CD4-positive, alpha-beta T cell treated with Interferon gamma for 1 hour (primary cell): ENCODE results near the gene GTF3C6.
"Not testable (repeated sequence)": the region's sequence is repeated elsewhere in the genome, so short reads cannot be mapped to it uniquely, and the experiment has no call there.

Experiments
- DNase-seq: peaks from one replicate; pipeline ENCODE4 v3.0.0-alpha.2; 2020

GTF3C6 gene, protein sequence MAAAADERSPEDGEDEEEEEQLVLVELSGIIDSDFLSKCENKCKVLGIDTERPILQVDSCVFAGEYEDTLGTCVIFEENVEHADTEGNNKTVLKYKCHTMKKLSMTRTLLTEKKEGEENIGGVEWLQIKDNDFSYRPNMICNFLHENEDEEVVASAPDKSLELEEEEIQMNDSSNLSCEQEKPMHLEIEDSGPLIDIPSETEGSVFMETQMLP

DNA sequence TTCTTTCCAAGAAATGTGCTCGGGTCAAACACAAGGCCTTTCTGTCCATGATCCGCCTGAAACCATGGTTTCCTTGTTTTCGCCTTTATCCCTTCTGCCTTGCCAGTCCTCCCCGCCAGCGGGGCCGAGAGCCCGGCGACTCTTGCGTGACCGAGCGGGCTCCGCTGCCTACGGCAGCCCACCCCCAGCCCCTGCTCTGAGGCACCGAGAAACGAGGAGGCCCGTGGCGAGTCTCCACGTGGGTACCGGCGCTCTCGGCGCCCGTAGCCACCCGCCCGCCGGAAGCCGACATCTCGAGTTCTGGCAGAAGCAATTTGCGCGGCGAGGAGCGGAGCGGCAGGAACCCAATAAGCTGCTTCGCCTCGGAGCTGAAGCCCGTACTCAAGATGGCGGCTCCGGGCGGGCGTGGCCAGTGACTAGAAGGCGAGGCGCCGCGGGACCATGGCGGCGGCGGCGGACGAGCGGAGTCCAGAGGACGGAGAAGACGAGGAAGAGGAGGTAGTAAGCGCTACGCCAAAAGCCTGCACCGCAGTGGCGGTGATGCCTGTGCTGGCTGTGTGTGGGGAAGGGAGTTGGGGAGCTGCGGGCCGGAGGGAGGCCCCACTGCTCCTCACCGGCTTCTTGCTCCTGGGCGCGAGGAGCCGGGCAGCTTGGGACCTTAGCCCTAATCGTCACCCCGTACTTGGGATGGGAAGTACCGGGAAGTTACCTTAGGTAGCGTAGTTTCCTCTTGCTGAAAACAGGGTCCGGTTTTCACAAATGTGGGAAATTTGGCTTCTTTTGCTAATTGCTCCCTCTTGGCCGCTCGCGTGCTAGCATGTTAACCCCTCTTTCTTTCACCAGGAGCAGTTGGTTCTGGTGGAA, at the start of gene GTF3C6:
Gene GTF3C6, plus strand, starts transcription at position 378 of the 864 bp plus-strand sequence. Its CDS starts 64 bp downstream, at position 442.
- DNase-seq, result peak; percentile 92

GRCh38 chr6:110930781-110931180, 27.7 kb upstream of the GTF3C6 start:
- no peak for DNase-seq

GRCh38 chr6:110933912-110934311, 24.6 kb upstream of the GTF3C6 start:
- DNase-seq, result no peak

DNA sequence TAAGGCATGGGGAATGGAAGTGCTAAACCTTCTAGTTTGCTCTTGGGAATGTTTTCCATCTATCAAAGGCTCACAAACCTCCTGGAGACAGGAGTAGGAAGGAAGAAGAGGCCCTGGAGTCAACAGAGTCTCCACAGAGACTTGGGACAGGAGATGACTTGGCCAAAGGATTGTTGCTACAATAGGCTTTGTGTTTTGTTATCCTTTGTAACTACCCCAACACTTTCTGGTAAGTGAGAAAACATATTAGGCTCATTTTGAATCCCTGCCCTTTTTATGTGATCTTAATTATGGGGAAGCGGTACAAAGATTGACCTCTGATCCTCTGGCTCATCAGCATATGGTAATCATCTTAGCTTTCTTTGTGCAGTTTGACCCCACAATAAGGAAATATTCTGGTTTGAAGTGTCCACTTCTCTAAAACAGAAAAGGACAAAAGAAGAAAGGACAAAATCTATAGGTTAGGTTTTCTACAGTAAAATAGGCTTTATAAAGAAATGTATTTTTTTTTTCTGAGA, 24.1 kb upstream of the GTF3C6 start:
- no peak for DNase-seq

DNA sequence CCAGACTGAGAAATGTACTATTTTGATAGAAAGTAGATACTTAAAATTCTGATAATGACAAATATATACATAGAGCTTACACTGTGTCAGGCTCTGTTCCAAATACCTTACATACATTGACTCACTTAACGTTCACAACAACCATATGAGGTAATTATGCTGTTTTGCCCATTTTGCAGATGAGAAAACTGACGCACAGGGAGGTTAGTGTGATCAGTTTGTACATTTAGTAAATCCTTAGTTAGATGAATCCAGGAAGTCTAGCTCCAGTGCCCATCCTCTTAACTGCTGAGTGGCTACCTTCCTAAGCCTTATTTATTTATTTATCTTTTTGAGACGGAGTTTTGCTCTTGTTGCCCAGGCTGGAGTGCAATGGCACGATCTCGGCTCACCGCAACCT, 23.3 kb upstream of the GTF3C6 start:
- no peak for DNase-seq

GRCh38 chr6:110938171-110938570, 20.3 kb upstream of the GTF3C6 start:
- DNase-seq, result no peak

- no peak for DNase-seq
Measured at GRCh38 chr6:110939429-110940200, 18.9 kb upstream of the GTF3C6 start.

DNA sequence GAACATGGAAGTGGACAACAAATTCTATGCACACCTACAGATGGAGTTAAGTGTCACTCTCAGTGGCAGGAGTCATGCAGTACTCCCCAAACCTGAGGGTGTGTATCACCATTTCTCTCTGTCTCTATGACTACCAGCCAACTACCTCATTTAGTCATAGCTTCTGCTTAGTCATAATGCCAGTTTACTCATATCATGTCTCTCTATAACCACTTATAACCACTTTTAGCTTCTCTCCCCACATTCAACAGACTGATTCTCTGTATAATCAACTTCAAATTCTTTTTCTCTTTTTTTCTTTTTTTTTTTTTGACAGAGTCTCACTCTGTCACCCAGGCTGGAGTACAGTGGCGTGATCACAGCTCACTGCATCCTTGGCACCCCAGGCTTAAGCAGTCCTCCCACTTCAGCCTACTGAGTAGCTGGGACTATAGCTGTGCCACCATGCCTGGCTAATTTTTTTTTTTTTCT, 13.8 kb upstream of the GTF3C6 start:
- peak; percentile 48 for DNase-seq

DNA sequence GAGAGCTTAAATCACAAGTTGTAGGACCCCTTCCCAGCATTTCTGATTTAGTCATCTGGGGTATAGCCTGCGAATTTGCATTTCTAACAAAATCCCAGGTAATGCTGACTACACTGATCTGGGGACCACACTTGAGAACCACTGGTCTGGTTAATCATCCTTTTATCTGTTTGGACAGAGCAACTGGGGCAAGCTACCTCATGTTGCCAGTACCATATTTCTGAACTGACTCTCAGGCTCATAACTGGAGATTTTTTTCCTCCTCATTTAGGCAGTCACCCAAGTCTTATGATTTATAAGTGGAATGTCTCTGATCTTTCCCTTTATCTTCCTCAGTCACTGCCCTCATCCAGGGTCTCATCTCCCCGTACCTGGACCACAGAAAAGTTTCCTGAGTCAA, 12.0 kb upstream of the GTF3C6 start:
- no peak for DNase-seq

- DNase-seq, result no peak
Measured at GRCh38 chr6:110949679-110950285, 8.7 kb upstream of the GTF3C6 start.

DNA sequence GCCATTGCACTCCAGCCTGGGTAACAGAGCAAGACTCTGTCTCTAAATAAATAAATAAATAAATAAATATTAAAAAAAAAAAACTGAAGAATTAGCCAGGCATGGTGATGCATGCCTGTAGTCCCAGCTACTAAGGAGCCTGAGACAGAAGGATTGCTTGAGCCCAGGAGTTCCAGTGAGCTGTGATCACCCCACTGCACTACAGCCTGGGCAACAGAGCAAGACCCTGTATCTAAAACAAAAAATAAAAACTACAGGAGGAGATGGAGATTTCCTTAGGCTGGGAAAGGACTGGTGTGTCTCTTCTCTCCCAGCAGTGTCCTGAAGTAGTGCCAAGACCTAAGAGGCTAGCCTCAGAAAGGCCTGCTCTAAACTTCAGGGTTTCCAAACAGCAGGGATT, 8.1 kb upstream of the GTF3C6 start:
- DNase-seq, result no peak

DNA sequence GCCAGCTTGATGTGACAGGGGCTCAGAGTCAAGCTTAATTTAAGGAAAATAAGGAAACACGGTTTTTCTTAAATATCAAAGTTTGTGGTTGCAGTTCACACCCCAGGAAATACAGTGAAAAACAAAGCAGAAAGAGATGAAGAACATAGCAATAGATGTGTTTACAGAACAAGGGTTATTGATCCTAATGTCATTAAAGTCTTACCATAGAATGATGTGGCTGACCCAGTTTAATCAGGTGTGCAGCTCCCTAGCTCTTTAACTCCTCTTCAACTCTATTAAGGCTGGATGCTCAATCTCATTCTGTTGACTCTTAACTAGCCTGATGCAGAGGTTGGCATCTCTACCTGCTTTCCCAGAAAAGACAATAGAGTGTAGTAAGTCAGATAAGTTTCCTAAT, 7.5 kb upstream of the GTF3C6 start:
- no peak for DNase-seq

DNA sequence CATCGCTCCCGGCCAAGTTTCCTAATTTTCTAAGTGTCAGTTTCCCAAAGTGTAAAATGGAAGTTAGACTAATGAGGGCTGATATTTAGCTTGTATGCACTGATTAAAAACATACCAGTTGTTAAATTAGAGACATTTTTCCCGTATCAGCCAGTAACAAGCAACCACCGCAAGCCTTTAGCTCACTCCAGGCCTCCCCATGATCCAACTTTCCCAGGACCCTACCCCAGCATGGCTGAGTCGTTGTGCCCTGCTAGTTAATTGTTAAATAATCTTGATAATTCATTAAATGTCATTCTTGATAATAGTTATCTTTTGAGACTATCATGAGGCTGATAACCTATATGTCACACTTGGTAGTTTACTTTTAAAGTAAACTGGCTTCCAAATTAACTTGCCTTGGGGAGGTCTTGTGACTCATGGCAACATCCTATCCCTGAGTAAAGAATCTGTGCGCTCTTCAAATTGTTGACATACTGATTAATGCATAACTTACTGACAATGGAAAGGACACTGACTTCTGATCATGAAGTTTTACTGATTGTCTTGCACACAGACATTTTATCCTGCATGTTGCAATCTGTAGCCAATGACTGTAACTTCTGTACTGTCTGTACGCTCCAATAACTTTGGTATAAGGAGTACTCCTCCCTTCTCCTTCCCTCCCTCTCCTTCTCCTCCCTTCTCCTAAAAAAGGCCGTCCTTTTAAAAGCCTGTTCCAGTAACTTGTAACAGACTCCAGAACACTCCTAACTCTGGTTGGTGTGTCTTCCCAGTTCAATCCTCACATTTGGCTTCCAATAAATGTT, 6.3 kb upstream of the GTF3C6 start:
- DNase-seq, result no peak

DNA sequence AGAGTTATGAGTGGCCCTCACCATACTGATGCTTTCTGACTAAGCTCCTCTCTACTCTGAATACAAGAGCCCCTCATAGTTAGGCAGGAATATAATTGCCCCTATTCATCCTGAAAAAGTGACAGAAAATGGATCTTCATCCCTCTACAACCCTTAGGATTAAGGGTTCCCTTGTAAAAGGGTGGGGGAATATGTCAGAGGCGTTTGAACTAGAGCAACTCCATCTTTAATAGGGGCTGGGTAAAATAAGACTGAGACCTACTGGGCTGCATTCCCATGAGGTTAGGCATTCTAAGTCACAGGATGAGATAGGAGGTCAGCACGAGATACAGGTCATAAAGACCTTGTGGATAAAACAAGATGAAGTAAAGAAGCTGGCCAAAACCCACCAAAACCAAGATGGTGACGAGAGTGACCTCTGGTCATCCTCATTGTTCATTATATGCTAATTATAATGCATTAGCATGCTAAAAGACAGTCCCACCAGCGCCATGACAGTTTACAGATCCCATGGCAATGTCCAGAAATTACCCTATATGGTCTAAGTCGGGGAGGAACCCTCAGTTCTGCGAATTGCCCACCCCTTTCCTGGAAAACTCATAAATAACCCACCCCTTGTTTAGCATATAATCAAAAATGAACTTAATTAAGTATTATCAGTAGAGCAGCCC, 4.7 kb upstream of the GTF3C6 start:
- no peak for DNase-seq

GRCh38 chr6:110960014-110960390, 1.5 kb downstream of the GTF3C6 start:
- DNase-seq, result no peak

DNA sequence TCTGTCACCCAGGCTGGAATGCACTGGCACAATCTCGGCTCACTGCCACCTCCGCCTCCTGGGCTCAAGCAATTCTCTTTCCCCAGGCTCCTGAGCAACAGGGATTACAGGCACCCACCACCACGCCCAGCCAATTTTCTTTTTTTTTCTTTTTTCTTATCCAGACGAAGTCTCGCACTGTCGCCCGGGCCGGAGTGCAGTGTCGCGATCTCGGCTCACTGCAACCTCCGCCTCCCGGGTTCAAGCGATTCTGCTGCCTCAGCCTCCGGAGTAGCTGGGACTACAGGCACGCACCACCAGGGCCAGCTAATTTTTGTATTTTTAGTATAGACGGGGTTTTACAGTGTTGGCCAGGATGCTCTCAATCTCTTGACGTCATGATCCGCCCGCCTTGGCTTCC, 4.1 kb downstream of the GTF3C6 start:
- not testable (repeated sequence) for DNase-seq

DNA sequence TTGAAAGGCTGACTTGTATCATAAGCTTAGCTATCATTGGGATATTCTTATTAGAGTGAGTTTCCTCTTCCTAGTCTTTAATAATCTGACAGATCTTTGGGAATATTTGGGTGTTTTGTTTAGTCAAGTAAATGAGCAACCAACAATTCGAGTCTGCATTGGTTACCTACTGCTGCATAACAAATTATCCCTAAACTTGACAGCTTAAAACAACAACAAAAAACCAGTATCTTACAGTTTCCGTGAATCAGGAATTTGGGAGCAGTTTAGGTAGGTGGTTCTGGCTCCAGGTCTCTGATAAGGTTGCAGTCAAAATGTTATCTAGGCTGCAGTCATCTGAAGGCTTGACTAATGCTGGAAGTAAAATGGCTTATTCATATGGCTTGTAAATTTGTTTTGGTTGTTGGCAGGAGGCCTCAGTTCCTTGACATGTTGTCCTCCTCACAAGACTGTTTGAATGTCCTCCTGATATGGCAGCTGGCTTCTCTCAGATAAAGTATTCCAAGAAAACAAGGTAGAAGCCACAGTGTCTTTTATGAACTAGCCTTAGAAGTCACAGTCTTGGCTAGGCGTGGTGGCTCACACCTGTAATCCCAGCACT, 7.2 kb downstream of the GTF3C6 start:
- DNase-seq, result no peak

DNA sequence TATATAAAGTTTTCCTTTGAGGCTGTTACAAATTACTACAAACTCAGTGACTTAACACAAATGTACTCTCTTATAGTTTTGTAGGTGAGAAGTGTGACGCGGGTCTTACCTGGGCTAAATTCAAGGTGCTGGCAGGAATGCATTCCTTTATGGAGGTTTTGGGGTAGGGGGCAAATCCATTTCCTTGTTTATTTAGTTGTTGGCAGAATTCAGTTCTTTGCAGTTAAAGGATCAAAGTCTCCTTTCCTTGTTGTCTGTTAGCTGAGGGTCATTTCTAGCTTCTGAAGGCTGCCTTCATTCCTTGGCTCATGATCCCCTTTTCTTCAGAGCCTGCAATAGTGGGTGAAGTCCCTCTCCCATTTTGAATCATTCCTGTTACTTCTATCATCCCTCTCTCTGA, 10.2 kb downstream of the GTF3C6 start:
- DNase-seq, result not testable (repeated sequence)

GRCh38 chr6:110971468-110971867, 13.0 kb downstream of the GTF3C6 start:
- no peak for DNase-seq

DNA sequence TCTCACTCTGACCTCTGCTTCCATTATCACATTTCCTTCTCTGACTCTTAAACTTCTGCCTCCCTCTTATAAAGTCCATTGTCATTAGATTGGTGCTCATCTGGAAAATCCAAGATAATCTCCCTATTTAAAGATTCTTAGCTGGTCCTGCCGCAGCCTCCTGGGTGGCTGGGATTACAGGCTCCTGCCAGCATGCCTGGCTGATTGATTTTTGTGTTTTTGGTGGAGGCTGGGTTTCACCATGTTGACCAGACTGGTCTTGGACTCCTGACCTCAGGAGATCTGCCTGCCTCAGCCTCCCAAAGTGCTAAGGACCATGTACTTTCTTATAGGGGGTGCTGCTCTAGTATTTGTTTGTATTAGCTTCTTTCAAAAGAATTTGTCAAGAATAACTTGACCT, 18.1 kb downstream of the GTF3C6 start:
- DNase-seq, result no peak

DNA sequence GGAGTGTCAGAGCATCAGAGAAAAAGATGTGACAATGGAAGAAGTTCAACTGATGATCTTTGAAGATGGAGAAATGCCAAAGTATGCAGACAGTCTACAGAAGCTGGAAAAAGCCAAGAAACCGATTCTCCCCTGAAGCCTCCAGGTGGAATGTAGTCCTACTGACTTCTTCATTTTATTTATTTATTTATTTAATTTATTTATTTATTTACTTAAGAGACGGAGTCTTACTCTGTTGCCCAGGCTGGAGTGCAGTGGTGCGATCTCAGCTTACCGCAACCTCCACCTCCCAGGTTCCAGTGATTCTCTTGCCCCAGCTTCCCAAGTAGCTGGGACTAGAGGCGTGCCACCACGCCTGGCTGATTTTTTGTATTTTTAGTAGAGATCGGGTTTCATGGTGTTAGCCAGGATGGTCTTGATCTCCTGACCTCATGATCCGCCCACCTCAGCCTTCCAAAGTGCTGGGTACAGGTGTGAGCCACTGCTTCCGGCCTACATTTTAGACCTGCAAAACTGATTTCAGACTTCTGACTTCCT, 21.1 kb downstream of the GTF3C6 start:
- DNase-seq, result no peak
